Erythroblast (primary cell): ENCODE data around the gene SPDYE2.
"Not testable (repeated sequence)": the region's sequence is repeated elsewhere in the genome, so short reads cannot be mapped to it uniquely, and the experiment has no call there.

ENCODE experiments used
- DNase-seq, 2 experiments: peaks; one replicate each; lab custom pipeline; 2025; lab: John Stamatoyannopoulos, UW

The SPDYE2 gene, protein sequence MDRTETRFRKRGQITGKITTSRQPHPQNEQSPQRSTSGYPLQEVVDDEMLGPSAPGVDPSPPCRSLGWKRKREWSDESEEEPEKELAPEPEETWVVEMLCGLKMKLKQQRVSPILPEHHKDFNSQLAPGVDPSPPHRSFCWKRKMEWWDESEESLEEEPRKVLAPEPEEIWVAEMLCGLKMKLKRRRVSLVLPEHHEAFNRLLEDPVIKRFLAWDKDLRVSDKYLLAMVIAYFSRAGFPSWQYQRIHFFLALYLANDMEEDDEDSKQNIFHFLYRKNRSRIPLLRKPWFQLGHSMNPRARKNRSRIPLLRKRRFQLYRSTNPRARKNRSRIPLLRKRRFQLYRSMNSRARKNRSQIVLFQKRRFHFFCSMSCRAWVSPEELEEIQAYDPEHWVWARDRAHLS

GRCh38 chr7:102550808-102551422 is at the start of gene SPDYE2:
SPDYE2 (plus strand) TSS chr7:102551226; CDS start chr7:102553256, 2,030 bp downstream.
- DNase-seq: not testable (repeated sequence)

- DNase-seq: not testable (repeated sequence)
Observed at GRCh38 chr7:102503141-102503540, 47.9 kb upstream of the SPDYE2 start.

DNA sequence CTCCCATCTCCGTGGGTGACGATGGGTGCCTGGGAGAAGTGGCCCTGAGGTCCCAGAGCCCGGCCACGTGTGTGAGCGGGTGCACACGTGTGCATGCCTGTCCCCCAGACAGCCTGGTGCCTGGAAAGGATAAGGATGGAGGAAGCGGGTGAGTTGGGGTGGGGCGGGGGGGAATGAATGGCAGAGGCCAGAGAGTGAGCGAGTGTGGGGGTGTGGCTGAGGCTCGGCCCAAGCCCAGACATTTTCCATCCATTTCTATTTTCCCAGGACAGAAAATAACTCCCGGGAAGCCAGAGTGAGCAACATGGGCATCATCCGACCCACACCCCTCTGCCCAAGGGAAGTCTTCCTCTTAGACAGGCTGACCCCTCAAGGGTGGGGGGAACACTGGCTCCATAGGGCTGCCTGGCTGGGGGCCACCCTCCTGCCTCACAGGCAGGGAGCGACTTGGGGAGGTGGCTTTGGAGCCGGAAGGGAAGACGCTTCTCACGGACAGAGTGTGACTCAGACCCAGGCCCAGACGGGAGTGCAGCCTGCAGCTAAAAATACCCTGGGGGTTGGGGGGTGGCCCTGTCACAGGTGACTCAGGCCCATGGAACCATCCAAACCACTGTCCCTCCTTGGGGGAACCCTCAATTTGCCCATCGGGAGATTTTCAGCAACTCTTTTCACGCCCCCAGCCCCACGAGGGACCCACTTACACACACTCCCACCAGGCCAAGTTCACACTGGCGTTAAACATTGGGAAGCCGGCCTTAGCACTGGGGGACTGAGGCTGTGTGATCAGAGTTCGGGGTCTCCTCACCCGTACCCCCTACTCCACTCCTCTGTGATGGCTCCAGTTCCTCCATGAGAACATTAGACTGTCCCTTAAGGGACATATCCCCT is 45.5 kb upstream of the SPDYE2 start:
- not testable (repeated sequence) for DNase-seq

DNA sequence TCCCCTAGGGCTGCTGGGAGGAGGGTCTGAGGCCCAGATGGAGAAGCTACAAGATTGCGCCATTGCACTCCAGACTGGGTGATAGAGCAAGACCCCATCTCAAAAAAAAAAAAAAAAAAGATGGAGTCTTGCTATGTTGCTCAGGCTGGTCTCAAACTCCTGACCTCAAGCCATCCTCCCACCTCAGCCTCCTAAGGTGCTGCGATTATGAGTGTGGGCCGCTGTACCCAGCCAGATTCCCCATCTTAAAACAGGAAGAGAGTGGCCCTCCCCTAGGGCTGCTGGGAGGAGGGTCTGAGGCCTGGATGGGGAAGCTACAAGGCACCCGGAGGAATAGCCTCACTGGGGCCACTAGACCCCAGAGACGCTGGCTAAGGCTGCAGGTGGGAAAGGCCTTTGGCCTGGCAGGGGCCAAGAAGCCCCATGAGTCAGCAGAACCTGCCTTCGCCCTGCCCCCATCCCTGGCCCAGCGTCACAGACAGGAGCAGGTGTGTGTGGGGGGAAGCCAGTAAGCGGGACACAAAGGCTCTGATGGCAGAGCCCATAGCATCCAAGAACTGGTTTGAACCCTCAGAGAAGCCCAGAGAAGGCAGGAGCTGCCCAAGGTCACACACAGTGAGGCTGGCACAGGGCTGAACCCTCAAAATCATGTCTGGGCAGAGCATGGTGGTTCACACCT is 43.5 kb upstream of the SPDYE2 start:
- DNase-seq: not testable (repeated sequence)

- not testable (repeated sequence) for DNase-seq
Observed at GRCh38 chr7:102510575-102510974, 40.5 kb upstream of the SPDYE2 start.

DNA sequence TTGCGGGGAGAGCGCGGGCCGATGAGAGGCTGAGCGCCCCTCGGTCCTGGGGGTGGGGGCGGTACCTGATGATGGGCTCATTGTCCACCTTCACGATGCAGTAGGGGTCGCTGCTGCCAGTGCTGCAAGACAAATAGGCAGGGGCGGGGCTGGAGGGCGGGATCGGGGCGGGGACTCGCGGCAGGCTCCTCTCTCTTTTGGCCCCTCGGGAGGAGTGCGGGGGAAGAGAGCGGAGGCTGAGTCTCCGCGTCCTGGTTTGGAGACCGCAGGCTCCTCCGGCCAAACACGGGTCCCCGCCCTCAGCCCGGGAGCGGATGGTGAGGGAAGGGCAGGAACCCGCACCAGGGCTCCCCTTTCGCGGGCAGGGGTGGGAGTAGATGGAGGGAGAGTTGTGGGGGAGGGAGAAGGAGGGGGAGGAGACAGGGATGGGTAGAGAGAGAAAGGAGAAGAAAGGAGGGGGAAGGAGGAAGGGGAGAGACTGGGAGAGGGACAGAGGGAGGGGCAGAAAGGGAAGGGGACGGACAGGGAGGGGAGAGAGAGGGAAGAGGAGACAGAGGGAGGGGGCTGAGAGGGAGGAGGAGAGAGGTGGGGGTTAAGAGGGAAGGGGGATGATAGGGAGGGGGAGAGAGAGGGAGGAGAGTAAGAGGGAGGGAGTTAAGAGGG is 39.0 kb upstream of the SPDYE2 start:
- DNase-seq: not testable (repeated sequence)

DNA sequence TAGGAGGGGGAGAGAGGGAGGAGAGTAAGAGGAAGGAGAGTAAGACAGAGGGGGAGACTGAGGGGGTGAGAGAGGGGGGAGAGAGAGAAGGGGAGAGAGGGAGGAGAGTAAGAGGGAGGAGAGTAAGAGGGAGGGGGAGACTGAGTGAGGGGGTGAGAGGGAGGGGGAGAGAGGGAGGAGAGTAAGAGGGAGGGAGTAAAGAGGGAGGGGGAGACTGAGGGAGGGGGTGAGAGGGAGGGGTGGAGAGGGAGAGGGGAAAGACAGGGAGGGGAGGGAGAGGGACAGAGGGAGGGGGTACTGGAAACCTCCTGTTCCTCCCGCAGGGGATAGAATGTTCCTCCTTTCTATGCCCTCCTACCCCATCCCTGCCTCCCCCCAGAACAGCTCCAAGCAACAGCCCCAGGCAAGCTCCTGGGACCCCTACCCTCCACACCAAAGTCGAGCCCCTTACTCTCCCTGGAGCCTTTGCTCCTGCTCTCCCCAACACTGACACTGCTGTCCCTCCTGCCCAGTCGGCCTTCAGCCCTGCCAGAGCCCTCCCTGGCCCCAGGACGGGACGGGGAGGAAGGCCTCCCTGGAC is 38.3 kb upstream of the SPDYE2 start:
- DNase-seq: not testable (repeated sequence)

DNA sequence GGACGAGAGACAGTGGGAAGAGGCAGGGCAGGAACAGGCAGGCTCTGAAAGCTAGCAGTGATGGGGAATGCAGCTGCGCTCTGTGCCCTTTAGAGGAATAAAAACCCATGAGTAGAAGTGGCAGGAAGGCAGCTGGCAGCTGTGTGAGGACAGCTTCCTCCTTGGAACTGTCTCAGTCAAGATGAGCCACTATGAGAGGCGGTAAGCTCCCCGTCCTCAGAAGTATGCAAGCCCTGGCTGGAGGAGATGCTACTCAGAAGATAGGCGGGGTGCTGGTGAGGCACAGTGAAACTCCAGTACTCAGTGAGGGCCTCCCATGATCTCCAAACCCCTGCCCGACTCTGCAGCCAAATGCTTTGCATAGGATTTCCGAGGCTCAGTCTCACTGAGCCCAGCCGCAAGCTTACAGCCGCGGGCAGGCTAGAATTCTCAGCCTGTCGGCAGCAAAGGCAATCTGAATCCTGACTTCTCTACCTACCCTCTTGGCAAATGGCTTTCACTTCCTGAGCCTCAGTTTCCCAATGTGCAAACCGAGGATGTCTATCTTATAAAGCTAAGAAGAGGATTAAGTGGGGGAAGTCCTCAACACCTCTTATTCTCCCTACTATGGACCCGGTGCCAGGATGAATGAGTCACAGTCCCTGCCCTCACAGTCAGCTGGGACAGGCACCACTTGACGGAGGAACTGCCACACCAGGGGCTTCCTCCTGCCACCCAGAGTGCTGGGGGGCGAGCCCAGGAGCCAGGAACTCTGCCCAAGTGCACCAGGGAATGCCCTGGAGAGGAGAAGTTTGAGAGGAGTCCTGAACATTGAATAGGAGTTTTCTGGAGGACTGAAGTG is 35.9 kb upstream of the SPDYE2 start:
- not testable (repeated sequence) for DNase-seq

- DNase-seq: not testable (repeated sequence)
Observed at GRCh38 chr7:102515889-102516288, 35.1 kb upstream of the SPDYE2 start.

DNA sequence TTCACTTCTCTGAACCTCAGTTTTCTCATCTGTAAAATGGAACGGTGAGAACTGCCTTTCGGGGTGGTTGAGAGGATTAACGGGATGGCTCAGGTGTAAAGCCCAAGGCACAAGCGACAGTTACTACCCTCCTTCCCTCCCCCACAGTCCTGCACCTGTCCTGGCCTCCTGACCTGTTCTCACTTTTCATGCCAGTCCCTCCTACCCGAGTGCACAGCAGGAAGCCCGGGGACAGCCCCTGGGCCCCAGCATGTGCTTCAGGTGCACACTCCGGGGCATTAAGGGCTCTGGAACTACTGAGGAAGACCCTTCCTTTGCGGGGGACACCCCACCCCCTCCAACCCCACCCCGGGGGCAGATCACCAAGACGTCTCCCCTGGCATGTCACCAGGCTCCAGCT is 34.1 kb upstream of the SPDYE2 start:
- not testable (repeated sequence) for DNase-seq

GRCh38 chr7:102517550-102518147 is 33.4 kb upstream of the SPDYE2 start, which contains the start of gene RASA4B:
RASA4B (minus strand) TSS chr7:102517777; CDS start chr7:102517710, 67 bp downstream.
- DNase-seq: not testable (repeated sequence)

- not testable (repeated sequence) for DNase-seq
Observed at GRCh38 chr7:102520797-102521196, 30.2 kb upstream of the SPDYE2 start.

GRCh38 chr7:102524803-102525202 is 26.2 kb upstream of the SPDYE2 start:
- DNase-seq: not testable (repeated sequence)

DNA sequence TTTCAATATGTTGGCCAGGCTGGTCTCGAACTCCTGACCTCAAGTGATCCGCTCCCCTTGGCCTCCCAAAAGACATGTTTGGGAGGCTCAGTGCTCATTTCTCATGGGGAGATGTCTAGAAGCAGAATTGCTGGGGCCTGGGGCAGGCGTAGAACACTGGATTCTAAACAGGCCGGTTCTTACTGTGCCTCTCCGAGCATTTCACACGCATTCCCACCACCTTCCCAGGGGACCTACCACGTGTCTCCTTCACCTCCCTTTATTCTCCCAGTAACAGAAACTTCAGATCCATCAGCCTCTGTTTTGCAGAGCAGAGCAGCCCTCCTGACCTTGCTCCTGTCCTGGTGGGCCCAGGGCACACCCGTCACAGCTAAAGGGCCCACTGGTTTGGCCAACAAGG is 23.8 kb upstream of the SPDYE2 start:
- DNase-seq: not testable (repeated sequence)

DNA sequence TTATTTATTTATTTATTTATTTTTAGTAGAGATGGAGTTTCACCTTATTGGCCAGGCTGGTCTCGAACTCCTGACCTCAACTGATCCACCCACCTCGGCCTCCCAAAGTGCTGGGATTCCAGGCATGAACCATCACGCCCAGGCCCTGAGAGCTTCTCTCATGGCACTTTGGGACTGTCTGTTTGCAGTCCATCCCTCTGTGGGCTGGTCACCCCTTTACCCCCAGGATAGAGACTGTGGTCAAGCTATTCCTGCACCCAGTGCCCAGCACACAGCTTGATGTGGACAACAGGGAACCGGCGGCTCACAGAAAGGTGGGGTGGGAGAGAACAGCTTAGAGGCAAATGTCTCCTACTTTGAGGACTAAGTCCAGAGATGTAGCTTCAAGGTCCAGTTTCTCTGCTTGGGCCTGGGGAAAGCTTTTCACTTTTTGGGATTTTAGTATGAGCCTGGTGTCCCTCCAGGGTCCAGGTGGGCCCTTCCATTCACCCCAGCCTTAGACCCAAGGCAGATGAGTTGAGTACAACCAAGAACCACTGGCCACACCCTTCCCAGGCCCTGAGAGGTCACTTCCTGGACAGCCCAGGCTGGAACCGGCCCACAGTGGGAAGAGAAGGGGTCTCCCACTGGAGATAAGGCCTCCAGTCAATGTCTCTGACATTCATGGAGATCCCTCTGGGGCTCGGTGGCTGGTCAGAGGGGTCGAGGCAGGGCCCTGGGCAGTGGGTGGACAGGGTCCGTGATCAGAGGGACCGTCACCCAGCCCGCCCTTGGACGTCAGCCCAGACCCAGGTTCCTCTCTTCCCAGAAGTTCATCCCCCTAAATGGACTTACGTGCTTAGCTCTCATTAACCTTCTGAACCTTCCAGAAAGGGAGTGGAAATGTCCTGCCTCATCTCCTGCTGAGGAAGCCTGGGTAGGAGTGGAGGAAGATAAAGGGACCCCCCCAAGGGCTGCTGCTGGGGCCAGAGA is 22.9 kb upstream of the SPDYE2 start:
- not testable (repeated sequence) for DNase-seq

GRCh38 chr7:102531583-102531982 is 19.4 kb upstream of the SPDYE2 start:
- DNase-seq: not testable (repeated sequence)

DNA sequence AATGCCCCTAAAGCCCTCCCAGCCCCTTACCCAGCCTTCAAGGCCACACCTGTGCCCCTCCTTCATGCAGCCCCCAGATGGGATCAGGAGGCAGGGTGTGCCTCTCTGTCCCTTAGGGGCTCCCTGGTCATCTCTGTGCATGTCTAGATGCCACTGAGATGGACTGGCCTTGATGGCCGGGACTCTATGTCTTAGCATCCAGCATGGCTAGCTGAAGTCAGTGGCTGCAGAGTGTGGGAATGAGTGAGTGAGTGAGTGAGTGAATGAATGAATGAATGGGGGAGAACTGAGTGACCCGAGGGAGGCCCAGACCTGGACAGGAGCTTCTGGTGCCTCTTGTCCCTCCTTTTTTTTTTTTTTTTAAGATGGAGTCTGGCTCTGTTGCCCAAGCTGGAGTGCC is 18.9 kb upstream of the SPDYE2 start:
- DNase-seq: not testable (repeated sequence)
